DOHH2 (cell line): ENCODE measurements around the gene DNAJB4.

ENCODE experiments used
- H3F3A ChIP-seq: fragments of 200-600 bp; sonication (generic), shearing (Covaris generic); 2 replicates; pipeline ENCODE4 v1.6.0; 2016; ENCODE audit warnings: antibody characterized with exemption, mild to moderate bottlenecking; ENCODE audit not compliant: control insufficient read depth, insufficient read depth
- H3K27ac ChIP-seq: fragments of 200-600 bp; sonication (generic); 2 replicates; pipeline ENCODE4 v1.5.1; 2014; ENCODE audit warnings: low read depth, mild to moderate bottlenecking, low read length, moderate library complexity
- H3K27me3 ChIP-seq: fragments of 200-600 bp; sonication (generic); 2 replicates; pipeline ENCODE4 v1.6.1; 2014; ENCODE audit warnings: mild to moderate bottlenecking, low read length, mixed read lengths; ENCODE audit not compliant: control insufficient read depth
- H3K36me3 ChIP-seq: fragments of 200-600 bp; sonication (generic); 2 replicates; pipeline ENCODE4 v1.6.1; 2014; ENCODE audit warnings: mild to moderate bottlenecking, low read length, moderate library complexity, mixed read lengths; ENCODE audit not compliant: control insufficient read depth
- H3K4me1 ChIP-seq: fragments of 200-600 bp; sonication (generic); 2 replicates; pipeline ENCODE4 v1.6.1; 2014; ENCODE audit warnings: mild to moderate bottlenecking, low read length, mixed read lengths; ENCODE audit not compliant: control insufficient read depth
- H3K4me2 ChIP-seq: fragments of 200-600 bp; sonication (generic); 2 replicates; pipeline ENCODE4 v1.6.0; 2014; ENCODE audit warnings: mild to moderate bottlenecking, low read length, moderate library complexity
- H3K4me3 ChIP-seq: fragments of 200-600 bp; sonication (generic); 2 replicates; pipeline ENCODE4 v1.5.1; 2014; ENCODE audit warnings: mild to moderate bottlenecking, low read length, mixed read lengths
- H3K79me2 ChIP-seq: fragments of 200-600 bp; sonication (generic); 2 replicates; pipeline ENCODE4 v1.6.1; 2014; ENCODE audit warnings: mild to moderate bottlenecking, low read length, mixed read lengths; ENCODE audit not compliant: control insufficient read depth
- H3K9me2 ChIP-seq: fragments of 200-600 bp; sonication (generic); replicated peaks from 2 replicates; pipeline ENCODE4 v1.6.1; 2014; ENCODE audit warnings: mild to moderate bottlenecking, low read length, mixed read lengths; ENCODE audit not compliant: control insufficient read depth
- H3K9me3 ChIP-seq: fragments of 200-600 bp; sonication (generic); 2 replicates; pipeline ENCODE4 v1.6.1; 2014; ENCODE audit warnings: antibody characterized with exemption, low read length, mixed read lengths; ENCODE audit not compliant: control insufficient read depth, insufficient read depth
- H4K20me1 ChIP-seq: fragments of 200-600 bp; sonication (generic); 2 replicates; pipeline ENCODE4 v1.6.0; 2014; ENCODE audit warnings: low read depth, mild to moderate bottlenecking, antibody characterized with exemption, low read length, moderate library complexity; ENCODE audit not compliant: control insufficient read depth, insufficient read depth
- EZH2phosphoT487 ChIP-seq: fragments of 200-600 bp; sonication (generic); IDR thresholded peaks from 2 replicates; pipeline ENCODE4 v1.6.1; 2017; ENCODE audit warnings: borderline replicate concordance, mild to moderate bottlenecking, antibody characterized with exemption, low read length, moderate library complexity, mixed read lengths
- TF ChIP-seq, protein P1 (sequence below): fragments of 200-600 bp; sonication (generic); IDR thresholded peaks from one replicate; pipeline ENCODE4 v1.5.1; 2014; ENCODE audit warnings: antibody characterized with exemption, mild to moderate bottlenecking, low read depth, low read length; ENCODE audit not compliant: poor library complexity, severe bottlenecking

DNAJB4 gene

DNA sequence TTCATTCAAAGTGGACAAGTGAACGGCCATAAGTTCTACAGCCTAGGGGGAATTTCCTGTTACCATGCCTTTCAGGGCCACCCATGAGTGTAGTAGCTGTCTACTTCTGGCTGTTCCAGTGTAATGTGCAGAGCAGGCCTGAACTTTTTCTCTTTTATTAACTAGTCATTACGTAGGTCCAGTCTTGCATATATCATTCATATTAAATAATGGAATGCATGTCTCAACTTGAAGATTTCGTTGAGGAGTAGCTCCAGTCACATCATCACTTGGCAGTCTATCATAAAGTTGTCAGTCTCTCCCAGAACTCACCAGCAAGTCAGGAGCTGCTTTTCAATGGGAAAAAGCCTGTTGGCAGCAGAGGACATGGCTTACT is 29.0 kb downstream of the DNAJB4 start:
- no peak overlapping the region for H3K4me2 ChIP-seq
- H3K27ac ChIP-seq, result no peak overlapping the region
- H3K79me2 ChIP-seq, result no peaks in the 10 kb centered on the region
- H3K4me3 ChIP-seq, result no peak overlapping the region
- H4K20me1 ChIP-seq, result no peaks in the 10 kb centered on the region
- TF ChIP-seq EZH2phosphoT487, result no peak
- TF ChIP-seq, protein P1, sequence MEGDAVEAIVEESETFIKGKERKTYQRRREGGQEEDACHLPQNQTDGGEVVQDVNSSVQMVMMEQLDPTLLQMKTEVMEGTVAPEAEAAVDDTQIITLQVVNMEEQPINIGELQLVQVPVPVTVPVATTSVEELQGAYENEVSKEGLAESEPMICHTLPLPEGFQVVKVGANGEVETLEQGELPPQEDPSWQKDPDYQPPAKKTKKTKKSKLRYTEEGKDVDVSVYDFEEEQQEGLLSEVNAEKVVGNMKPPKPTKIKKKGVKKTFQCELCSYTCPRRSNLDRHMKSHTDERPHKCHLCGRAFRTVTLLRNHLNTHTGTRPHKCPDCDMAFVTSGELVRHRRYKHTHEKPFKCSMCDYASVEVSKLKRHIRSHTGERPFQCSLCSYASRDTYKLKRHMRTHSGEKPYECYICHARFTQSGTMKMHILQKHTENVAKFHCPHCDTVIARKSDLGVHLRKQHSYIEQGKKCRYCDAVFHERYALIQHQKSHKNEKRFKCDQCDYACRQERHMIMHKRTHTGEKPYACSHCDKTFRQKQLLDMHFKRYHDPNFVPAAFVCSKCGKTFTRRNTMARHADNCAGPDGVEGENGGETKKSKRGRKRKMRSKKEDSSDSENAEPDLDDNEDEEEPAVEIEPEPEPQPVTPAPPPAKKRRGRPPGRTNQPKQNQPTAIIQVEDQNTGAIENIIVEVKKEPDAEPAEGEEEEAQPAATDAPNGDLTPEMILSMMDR, result no peak
- H3K27me3 ChIP-seq, result peaks cover 15% of the 10 kb centered on the region
- no peaks in the 10 kb centered on the region for H3F3A ChIP-seq
- no peaks in the 10 kb centered on the region for H3K36me3 ChIP-seq
- H3K9me3 ChIP-seq, result no peaks in the 10 kb centered on the region
- H3K9me2 ChIP-seq, result no peaks in the 10 kb centered on the region
- H3K4me1 ChIP-seq, result no peaks in the 10 kb centered on the region

DNA sequence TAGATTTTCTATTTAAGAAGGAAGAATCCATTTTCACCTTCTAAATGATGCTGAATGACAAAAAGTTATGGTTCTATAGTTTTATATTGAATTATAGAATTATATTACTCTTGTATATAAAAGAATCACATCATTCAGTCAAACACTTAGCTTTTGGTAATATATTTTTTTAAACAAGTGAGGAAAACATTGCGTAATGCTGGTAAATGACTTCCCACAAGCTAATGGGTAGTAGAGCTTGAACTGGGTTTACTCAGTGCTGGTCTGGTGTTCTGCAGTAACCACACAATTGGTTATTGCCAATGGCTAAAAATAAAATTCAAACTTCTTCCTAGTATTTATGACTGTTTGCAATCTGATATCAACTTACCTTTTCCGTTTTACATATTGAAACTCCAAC is 30.4 kb downstream of the DNAJB4 start:
- H3K4me1 ChIP-seq, result no peaks in the 10 kb centered on the region
- peaks cover 15% of the 10 kb centered on the region for H3K27me3 ChIP-seq
- H3K27ac ChIP-seq, result no peak overlapping the region
- H3K79me2 ChIP-seq, result no peaks in the 10 kb centered on the region
- no peaks in the 10 kb centered on the region for H3K9me2 ChIP-seq
- H3K4me2 ChIP-seq, result no peak overlapping the region
- no peaks in the 10 kb centered on the region for H3F3A ChIP-seq
- H3K4me3 ChIP-seq, result no peak overlapping the region
- no peaks in the 10 kb centered on the region for H3K9me3 ChIP-seq
- no peaks in the 10 kb centered on the region for H4K20me1 ChIP-seq
- TF ChIP-seq, protein P1, result no peak
- TF ChIP-seq EZH2phosphoT487, result no peak
- H3K36me3 ChIP-seq, result no peaks in the 10 kb centered on the region

DNA sequence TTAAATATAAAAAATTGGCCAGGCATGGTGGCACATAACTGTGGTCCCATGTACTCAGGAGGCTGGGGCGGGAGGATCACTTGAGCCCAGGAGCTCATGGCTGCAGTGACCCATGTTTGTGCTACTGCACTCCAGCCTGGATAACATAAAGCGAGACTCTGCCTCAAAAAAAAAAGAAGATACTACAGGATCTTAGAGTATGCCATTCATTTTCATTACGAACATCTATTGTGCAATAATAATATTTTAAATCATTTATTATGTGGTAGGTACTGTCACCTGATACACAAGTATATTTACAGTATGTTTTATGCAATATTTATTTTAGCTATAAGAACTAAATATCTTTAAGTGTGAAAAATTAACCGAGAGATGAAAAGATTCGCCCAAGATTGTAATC is 31.7 kb downstream of the DNAJB4 start:
- no peak overlapping the region for H3K27ac ChIP-seq

More for the DNA sequence above, 31.7 kb downstream of the DNAJB4 start:
- Histone ChIP-seq H3K9me2 (no peaks in the 10 kb centered on the region), H3K4me2 (no peak overlapping the region), H4K20me1 (no peaks in the 10 kb centered on the region), H3K27me3 (peaks cover 15% of the 10 kb centered on the region), H3F3A (no peaks in the 10 kb centered on the region), H3K9me3 (no peaks in the 10 kb centered on the region), H3K36me3 (no peaks in the 10 kb centered on the region), H3K4me1 (no peaks in the 10 kb centered on the region), H3K4me3 (no peak overlapping the region), H3K79me2 (no peaks in the 10 kb centered on the region)
- TF ChIP-seq EZH2phosphoT487, result no peak
- TF ChIP-seq, protein P1, result no peak
